HL-60 (cell line): ENCODE data around the gene TECR.
A peak's percentile ranks its signal among the peaks of the same experiment; 100 is the strongest.

ENCODE experiments used
- DNase-seq, 2 experiments: peaks; one replicate each; pipeline ENCODE4 v3.0.0-alpha.2; 2010 to 2020; ENCODE audit warnings: low read depth in 1 of 2, low spot score in 1 of 2
- H3K27ac ChIP-seq: fragments of 250-450 bp; sonication (Bioruptor Pico); replicated peaks from 2 replicates; pipeline ENCODE4 v1.5.1; 2020; ENCODE audit warnings: mild to moderate bottlenecking, moderate library complexity
- H3K27me3 ChIP-seq: fragments of 250-450 bp; sonication (Bioruptor Pico); 2 replicates; pipeline ENCODE4 v1.5.1; 2021; ENCODE audit warnings: mild to moderate bottlenecking, moderate library complexity; ENCODE audit not compliant: insufficient read depth, poor library complexity, severe bottlenecking
- H3K4me3 ChIP-seq: replicated peaks from 2 replicates; pipeline ENCODE4 v1.5.1; 2011; ENCODE audit warnings: mild to moderate bottlenecking, control low read depth, low read length; ENCODE audit not compliant: insufficient read depth
- CTCF ChIP-seq: IDR thresholded peaks from one replicate; pipeline ENCODE4 v1.5.1; 2011; ENCODE audit warnings: low read length, control low read depth, inconsistent platforms; ENCODE audit not compliant: insufficient read depth
- GABPA ChIP-seq: IDR thresholded peaks from 2 replicates; pipeline ENCODE4 v1.6.1; 2012; ENCODE audit warnings: low read depth
- POLR2AphosphoS5 ChIP-seq: IDR thresholded peaks from 2 replicates; pipeline ENCODE4 v1.6.1; 2012; ENCODE audit warnings: low read depth
- SPI1 ChIP-seq: IDR thresholded peaks from 2 replicates; pipeline ENCODE4 v1.6.1; 2012; ENCODE audit warnings: low read depth, mild to moderate bottlenecking, borderline replicate concordance
- TF ChIP-seq, protein P1 (sequence below): IDR thresholded peaks from 2 replicates; pipeline ENCODE4 v1.6.1; 2012; ENCODE audit warnings: low read depth; ENCODE audit not compliant: insufficient replicate concordance

Gene TECR

GRCh38 chr19:14566712-14567077, 37.3 kb downstream of the TECR start:
- no peak for DNase-seq
- no peak overlapping the region for H3K4me3 ChIP-seq
- TF ChIP-seq SPI1 (no peak), GABPA (no peak), CTCF (no peak), POLR2AphosphoS5 (no peak)
- TF ChIP-seq, protein P1, sequence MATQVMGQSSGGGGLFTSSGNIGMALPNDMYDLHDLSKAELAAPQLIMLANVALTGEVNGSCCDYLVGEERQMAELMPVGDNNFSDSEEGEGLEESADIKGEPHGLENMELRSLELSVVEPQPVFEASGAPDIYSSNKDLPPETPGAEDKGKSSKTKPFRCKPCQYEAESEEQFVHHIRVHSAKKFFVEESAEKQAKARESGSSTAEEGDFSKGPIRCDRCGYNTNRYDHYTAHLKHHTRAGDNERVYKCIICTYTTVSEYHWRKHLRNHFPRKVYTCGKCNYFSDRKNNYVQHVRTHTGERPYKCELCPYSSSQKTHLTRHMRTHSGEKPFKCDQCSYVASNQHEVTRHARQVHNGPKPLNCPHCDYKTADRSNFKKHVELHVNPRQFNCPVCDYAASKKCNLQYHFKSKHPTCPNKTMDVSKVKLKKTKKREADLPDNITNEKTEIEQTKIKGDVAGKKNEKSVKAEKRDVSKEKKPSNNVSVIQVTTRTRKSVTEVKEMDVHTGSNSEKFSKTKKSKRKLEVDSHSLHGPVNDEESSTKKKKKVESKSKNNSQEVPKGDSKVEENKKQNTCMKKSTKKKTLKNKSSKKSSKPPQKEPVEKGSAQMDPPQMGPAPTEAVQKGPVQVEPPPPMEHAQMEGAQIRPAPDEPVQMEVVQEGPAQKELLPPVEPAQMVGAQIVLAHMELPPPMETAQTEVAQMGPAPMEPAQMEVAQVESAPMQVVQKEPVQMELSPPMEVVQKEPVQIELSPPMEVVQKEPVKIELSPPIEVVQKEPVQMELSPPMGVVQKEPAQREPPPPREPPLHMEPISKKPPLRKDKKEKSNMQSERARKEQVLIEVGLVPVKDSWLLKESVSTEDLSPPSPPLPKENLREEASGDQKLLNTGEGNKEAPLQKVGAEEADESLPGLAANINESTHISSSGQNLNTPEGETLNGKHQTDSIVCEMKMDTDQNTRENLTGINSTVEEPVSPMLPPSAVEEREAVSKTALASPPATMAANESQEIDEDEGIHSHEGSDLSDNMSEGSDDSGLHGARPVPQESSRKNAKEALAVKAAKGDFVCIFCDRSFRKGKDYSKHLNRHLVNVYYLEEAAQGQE = no peak

DNA sequence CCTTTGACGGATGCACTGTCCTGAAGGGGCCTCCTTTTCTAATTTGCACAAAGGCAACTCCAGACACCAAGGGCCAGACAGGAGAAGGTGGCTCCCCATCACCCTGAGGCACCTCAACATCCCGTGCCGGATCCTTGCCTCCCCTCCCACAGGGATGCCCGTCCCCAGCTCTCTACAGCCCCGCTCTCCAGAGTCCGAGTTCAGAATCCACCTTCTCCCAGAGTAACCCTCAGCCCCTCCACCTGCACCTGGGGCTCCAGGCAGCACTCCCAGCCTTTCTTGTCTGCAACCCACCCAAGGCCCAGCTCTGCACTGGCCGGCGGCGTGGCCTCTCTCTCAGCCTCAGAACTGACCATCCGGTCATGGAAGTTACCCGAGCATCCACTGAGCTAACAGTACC, 37.7 kb downstream of the TECR start:
- no peak for TF ChIP-seq SPI1
- TF ChIP-seq, protein P1 = no peak
- no peak for TF ChIP-seq POLR2AphosphoS5
- no peak for TF ChIP-seq CTCF
- no peak for TF ChIP-seq GABPA
- no peak for DNase-seq
- H3K4me3 ChIP-seq = no peak overlapping the region
- no peak overlapping the region for H3K27ac ChIP-seq
- no peaks in the 10 kb centered on the region for H3K27me3 ChIP-seq

More at GRCh38 chr19:14566712-14567077, 37.3 kb downstream of the TECR start:
- H3K27ac ChIP-seq = no peak overlapping the region
- H3K27me3 ChIP-seq = no peaks in the 10 kb centered on the region

GRCh38 chr19:14570864-14571527, 41.6 kb downstream of the TECR start:
- no peak for TF ChIP-seq GABPA
- no peak for TF ChIP-seq POLR2AphosphoS5
- TF ChIP-seq CTCF = no peak
- TF ChIP-seq, protein P1 = no peak
- no peak for TF ChIP-seq SPI1
- H3K4me3 ChIP-seq = peak overlapping the region; percentile 98
- H3K27ac ChIP-seq = peak overlapping the region; percentile 93
- no peaks in the 10 kb centered on the region for H3K27me3 ChIP-seq
- DNase-seq = no peak
